Activated CD4-positive, alpha-beta T cell treated with anti-CD3 and anti-CD28 coated beads for 48 hours (primary cell): Measurements from ENCODE around the gene PROM1.

Experiments
- DNase-seq: peaks from one replicate; pipeline ENCODE4 v3.0.0-alpha.2; 2020

PROM1 gene

GRCh38 chr4:16056681-16057385 is 27.0 kb downstream of the PROM1 start:
- no peak for DNase-seq

DNA sequence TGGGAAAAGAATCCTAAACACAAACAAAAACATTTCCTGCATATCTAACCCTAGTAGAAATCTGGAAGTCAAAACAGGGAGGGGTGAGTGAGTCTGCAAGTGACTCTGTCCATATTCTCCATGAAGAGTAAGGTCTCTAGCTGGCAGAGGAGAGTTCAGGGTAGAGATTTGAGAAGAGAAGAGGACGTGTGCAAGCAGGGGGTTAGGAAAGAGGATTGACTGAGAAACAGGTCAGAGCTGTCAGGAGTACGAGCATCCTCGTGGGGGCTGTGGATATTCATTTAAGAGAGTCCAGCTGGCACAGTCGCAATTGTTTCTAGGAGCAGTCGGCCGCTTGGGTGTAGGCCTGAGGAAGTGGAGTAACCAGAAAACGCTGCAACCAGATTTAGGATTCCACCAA is 27.9 kb downstream of the PROM1 start:
- DNase-seq = no peak

GRCh38 chr4:16055471-16055870 is 28.4 kb downstream of the PROM1 start:
- no peak for DNase-seq

GRCh38 chr4:16052939-16053338 is 30.9 kb downstream of the PROM1 start:
- DNase-seq = no peak

DNA sequence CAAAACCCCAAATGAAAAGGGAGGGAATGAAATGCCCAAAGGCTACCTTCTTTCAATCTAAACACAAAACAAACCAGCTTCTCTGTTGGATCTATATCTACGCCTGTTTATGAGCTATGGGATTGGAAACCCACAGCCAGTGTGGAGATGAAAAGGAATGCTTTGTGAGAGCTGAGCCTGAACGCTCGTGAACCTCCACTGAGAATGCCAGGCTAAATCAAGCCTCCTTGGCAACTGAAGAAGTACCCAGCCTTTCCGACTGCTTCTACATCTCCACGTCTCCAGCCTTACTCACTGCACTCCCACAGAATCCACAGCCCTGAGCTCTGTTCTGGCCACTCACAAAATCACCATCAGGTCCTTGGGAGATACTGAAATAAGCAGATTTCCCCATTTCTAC is 31.8 kb downstream of the PROM1 start:
- DNase-seq = no peak

GRCh38 chr4:16051132-16051531 is 32.7 kb downstream of the PROM1 start:
- no peak for DNase-seq

GRCh38 chr4:16050669-16051068 is 33.2 kb downstream of the PROM1 start:
- DNase-seq = no peak

DNA sequence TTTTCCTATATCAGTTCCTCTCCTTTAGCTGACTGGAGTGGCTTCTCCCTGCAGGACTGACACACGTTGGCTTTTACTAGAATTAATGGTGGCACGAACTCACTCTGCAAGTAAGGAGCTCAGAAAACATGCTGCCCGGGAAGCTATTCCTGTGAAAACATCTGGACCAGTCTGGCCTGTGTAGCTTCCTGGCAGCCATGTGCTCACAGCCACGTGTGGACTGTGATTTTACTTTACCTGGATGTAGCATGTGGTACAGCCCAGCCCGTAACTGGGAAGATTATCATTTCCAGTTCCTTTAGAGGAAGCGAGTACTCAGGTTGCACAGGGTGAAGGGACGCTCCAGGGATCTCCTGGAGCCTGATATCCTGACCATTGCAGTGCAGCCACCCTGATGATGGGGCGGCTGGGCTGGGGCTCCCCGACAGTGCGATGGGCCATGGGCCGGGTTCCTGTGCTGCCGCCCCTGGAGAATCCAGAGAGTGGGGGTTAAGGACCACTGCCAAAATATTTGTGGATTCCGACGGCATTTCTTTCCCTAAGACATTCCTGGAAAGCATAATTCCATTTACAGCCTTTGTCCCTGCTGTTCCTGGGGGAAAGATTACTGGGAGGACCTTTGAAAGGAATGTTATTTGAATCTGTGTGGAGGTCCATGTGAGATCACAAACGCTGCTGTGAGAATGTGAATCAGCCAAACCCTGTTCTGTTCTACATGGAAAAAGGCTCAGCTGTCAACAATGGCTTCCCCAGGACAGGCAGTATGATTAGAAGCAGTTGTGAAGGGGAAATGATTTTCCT is 35.0 kb downstream of the PROM1 start:
- no peak for DNase-seq

GRCh38 chr4:16045687-16046086 is 38.1 kb downstream of the PROM1 start:
- DNase-seq = no peak

- no peak for DNase-seq
These were observed 40.0 kb downstream of the PROM1 start for GRCh38 chr4:16043642-16044498.

DNA sequence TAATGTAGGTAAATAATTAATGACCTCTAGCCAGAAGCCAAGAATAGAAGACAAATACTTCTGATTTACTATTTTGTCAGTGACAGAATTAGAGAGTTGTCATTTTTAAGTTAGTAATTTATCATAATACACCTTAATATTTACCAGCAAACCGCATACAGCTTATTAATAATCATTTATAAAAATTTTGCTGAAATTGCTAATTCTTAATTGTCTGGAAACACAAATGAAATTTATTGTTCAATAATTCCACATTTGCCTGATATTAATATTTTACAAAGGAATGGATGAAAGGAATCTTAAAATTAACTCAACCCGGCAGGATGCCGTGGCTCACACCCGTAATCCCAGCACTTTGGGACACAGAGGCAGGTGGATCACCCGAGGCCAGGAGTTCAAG is 44.7 kb downstream of the PROM1 start:
- no peak for DNase-seq

- DNase-seq = no peak
These were observed 45.9 kb downstream of the PROM1 start for GRCh38 chr4:16037901-16038300.

DNA sequence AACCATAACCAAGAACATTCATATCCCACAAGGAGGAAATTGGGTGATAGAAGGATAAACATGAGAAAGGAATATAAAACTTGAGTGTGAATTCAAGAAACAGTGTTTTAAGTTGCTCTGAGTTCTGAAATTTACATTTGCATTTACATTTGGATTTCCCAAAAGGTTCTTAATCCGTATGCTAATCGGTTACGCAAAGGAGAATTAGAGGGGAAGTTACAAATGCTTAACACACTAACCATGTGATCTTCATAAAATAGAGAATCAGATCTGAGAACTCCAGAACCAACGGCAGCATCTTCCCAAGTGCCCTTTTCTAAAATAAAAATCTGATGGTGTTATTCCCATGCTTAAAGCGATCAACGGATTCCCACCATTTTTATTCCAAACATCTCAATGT is 48.0 kb downstream of the PROM1 start:
- DNase-seq = no peak

DNA sequence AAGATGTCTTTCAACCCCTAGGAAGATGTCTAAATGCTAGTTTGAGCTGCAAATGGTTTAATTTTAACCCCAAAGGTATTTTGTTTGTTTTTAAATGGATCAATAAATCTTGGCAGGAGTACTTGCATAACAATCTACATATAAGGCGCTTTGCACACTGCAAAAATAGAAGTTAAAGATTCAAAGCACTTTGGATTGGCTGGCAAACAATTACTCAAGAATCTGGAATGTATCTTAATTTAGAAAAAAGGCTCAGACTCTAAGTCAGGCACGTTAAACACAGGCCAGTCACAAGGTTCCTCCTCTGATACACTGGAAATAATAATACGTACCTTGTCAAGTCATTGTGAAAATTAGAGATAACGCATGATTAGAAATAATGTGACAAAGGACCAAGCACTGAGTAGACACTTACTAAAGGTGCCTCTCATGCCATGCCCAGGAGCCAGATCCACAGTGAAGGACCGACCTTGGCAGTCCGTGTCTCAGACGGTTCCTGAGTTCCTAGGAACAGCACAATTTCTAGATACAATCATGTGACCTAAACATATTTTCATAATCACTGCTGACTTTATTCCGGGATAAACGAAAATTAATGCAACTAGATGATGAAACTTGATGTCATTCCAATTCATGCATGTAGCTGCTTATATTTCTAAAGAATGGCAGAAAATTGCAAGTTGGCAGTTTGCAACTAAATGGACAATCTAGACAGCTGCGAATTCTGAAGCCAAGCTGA is 49.6 kb downstream of the PROM1 start:
- no peak for DNase-seq

DNA sequence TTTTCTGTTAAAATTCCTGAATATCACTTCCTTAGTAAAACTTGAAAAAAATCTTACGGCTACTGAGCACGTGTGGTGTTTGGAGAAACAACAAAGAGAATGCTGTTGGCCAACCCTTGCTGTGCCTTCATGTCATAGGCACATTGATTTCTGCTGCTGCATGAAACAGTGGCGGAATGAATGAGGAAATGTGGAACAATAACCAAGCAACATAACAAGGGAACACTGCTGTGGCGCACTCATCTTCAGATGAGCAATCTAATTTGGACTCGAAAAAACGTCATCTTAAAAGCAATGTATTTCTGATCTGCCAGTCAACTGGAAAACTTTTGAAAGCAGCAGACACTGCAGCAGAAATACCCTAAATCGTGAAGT is 51.4 kb downstream of the PROM1 start:
- no peak for DNase-seq

DNA sequence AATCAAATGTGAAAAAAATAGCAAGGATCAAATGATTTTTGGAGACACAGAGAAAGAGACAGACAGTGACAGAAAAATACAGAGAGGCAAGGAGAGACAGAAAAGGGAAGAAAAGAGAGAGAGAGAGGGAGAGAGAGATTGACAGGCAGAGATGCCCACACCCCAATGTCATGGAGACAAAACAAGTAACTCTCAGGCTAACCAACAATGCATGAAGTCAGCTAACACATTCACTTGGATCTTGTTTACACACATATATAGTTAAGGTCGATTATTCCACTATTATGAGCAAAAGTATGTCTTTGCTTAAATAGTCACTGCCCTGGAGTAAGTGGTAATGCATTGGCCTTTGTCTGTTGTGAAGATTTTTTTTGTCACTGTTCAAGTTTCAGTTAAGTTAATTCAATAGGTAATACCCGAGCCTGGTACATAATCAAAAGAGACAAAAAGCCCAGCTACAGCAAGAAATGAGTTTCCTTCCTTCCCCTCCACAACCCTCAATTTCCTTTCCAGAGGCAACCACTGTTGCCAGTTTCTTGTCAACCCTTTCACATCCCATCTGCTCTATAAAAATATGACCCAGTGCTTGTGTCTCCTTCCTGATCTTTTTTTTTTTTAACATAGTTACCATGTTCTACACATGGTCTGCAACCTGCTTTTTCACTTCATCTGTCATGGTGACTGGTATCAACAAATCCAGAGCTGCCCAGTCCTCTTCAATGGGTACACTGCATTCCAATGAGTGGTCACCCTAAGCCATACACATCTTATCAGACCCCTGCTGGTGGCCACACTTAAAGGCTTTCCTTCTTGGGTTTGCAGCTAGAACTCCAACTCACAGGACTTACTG is 52.1 kb downstream of the PROM1 start:
- no peak for DNase-seq

DNA sequence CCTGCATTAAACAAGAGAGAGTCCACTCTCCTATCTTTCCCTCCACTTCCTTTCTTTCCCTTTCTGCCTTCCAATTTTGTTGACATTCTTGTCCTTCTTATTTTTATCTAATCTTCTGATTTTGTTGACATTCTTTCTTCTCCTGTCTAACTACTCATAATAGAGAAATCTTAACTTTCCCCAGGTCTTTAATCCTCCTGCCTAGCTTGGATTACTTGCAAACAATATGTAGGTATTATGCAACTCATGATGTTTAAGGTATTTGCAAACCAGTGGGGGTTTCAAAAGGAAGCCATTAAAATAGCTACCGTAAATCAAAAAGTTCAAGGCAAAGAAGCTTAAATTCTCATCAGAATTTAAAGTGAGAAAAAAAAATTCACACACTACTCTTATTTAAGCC is 53.9 kb downstream of the PROM1 start:
- DNase-seq = no peak

- no peak for DNase-seq
These were observed 54.6 kb downstream of the PROM1 start for GRCh38 chr4:16029262-16029661.

DNA sequence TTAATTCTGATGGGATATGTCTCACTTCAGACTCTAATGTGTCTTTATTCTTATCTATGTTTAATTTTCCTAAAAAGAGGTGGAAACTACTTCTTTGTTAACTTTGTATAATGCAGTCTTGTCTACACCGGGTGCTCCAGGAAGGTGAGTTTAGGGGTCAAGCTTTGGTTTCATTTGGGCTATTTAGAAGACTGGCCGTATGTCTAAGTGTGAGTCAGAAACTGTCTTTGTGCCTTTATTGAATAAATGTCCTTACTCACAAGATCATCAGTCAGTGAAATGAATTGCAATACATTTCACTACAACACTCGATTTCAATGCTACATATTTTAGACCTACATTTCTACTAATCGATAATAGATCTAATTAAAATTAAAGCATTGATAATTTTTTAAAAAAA is 56.2 kb downstream of the PROM1 start:
- DNase-seq = no peak

- no peak for DNase-seq
These were observed 56.7 kb downstream of the PROM1 start for GRCh38 chr4:16027114-16027513.

DNA sequence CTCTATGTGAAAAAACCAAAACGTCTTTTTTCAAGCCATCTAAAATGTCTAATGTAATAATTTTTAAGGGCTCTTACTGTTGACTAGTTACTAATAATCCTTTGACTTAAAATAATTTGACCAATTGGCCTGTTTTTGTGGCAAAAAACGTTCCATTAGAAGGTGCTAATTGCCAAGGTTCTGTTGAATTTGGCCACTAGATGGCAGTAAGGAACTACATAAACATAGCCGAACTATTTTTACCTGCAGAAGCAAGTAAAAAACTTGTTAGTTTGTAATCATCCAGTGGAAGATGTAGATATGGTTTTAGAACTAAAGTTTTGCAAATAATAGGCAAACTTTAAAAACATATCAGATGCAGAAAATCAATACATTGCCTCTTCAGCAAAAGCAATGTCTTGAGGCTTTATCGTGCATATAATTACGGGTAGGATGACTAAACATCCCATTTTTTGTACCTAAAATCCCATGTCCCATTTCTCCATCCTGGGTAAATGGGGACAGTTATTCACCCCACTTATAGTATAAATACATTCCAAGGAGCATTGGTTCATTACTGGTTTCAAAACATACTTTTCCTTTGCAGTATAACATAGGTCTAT is 57.6 kb downstream of the PROM1 start:
- no peak for DNase-seq

DNA sequence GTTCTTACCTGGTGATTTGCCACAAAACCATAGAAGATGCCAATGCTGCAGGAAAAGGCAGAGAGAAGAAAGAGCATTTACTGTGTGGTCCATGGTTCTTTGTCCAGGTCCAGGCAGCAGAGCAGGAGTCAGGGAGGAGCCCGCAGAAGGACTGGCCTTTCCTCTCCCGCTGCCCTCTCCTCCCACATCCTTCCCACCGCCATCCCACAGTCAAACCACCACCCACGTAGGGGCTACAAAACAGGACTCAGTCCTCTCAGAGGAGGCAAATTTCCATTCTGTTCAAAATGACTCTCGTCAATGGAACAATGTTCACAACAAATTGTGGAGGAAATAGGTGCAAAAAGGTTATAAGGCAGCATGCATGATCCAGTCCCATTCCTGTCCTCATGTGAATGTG is 58.6 kb downstream of the PROM1 start:
- no peak for DNase-seq
